HCT116 (cell line): Measurements from ENCODE around the gene EDEM1. TPM values are rescaled to one million over a fixed set of nuclear protein-coding genes. Genes with fewer than 3 reads are reported as not detected.

Experiments used
- ATAC-seq: fragments of 200-7000 bp; cut with Tn5 transposase; 2 replicates; pipeline ENCODE4 v1.9.1; 2020; ENCODE audit warnings: mild to moderate bottlenecking, moderate library complexity
- BruUV-seq: library from RNA; stranded (reverse); fragments of 400-500 nt; replicated peaks from 2 replicates; lab custom pipeline; 2021; lab: Mats Ljungman, UMichigan
- CTCF ChIA-PET: fragments of 300-600 bp; sonication (Branson Sonifier 250); formaldehyde crosslinking; loops from one replicate; lab custom pipeline; 2021; ENCODE audit warnings: antibody characterized with exemption; lab: Charles Lee
- POLR2A ChIA-PET: fragments of 300-600, 350-600 bp; sonication (Branson Sonifier 250); formaldehyde crosslinking; loops from one replicate; lab custom pipeline; 2021; ENCODE audit warnings: antibody characterized with exemption; lab: Charles Lee
- RAD21 ChIA-PET, 2 experiments: fragments of 300-600 bp; sonication (Branson Sonifier 250); formaldehyde crosslinking; loops; one replicate each; lab custom pipeline; 2023; ENCODE audit warnings: low total read pairs in 2 of 2; ENCODE audit not compliant: uncharacterized antibody in 2 of 2, unreplicated experiment in 2 of 2, low non-redundant PET in 1 of 2; lab: Charles Lee
- DNase-seq: peaks from one replicate; pipeline ENCODE4 v3.0.0-alpha.2; 2010; ENCODE audit warnings: low read depth, low spot score
- H2AFZ ChIP-seq: fragments of 200-600 bp; shearing (Covaris generic), sonication (generic); 2 replicates; pipeline ENCODE4 v1.6.1; 2017; ENCODE audit warnings: low read depth, mixed run types, mixed read lengths, antibody characterized with exemption, low read length; ENCODE audit not compliant: poor library complexity, severe bottlenecking
- H3K27ac ChIP-seq: 2 replicates; pipeline ENCODE4 v1.5.1; 2012; ENCODE audit warnings: low read depth, low read length
- H3K27me3 ChIP-seq: fragments of 200-600 bp; sonication (generic); 2 replicates; pipeline ENCODE4 v1.6.1; 2016; ENCODE audit warnings: mixed run types, low read length, mixed read lengths; ENCODE audit not compliant: insufficient read depth
- H3K36me3 ChIP-seq, 2 experiments: fragments of 200-500 bp in 1 of 2; fragments of 200-600 bp in 1 of 2; sonication (Bioruptor generic) in 1 of 2; sonication (generic) in 1 of 2; 2 replicates each; pipeline versions ENCODE4 v1.5.1 to v1.6.1; 2014 to 2016; ENCODE audit warnings: low read length in 2 of 2, inconsistent platforms in 1 of 2, mixed read lengths in 1 of 2, mixed run types in 1 of 2; ENCODE audit not compliant: insufficient read depth in 2 of 2, control insufficient read depth in 1 of 2
- H3K4me1 ChIP-seq, 2 experiments: fragments of 200-600 bp in 1 of 2; sonication (generic) in 1 of 2; 2 replicates each; pipeline versions ENCODE4 v1.5.1 to v1.6.1; 2012 to 2017; ENCODE audit warnings: low read length in 2 of 2, inconsistent platforms in 1 of 2, mild to moderate bottlenecking in 1 of 2, mixed read lengths in 1 of 2, mixed run types in 1 of 2, moderate library complexity in 1 of 2; ENCODE audit not compliant: insufficient read depth in 2 of 2, control insufficient read depth in 1 of 2
- H3K4me2 ChIP-seq: fragments of 200-600 bp; sonication (generic); 2 replicates; pipeline ENCODE4 v1.6.1; 2017; ENCODE audit warnings: mixed run types, low read length, mixed read lengths
- H3K4me3 ChIP-seq, 2 experiments: fragments of 200-600 bp in 1 of 2; sonication (generic) in 1 of 2; replicated peaks in 1 of 2; 2 replicates each; pipeline ENCODE4 v1.5.1; 2011 to 2016; ENCODE audit warnings: low read length in 2 of 2, control low read depth in 1 of 2, low read depth in 1 of 2, mild to moderate bottlenecking in 1 of 2, mixed read lengths in 1 of 2, mixed run types in 1 of 2
- H3K79me2 ChIP-seq: fragments of 200-600 bp; sonication (generic); 2 replicates; pipeline ENCODE4 v1.6.1; 2017; ENCODE audit warnings: mild to moderate bottlenecking, mixed run types, low read length, moderate library complexity, mixed read lengths; ENCODE audit not compliant: insufficient read depth
- H3K9ac ChIP-seq: fragments of 200-600 bp; sonication (generic); 2 replicates; pipeline ENCODE4 v1.6.1; 2016; ENCODE audit warnings: low read length, mixed read lengths
- H3K9me2 ChIP-seq: fragments of 200-600 bp; sonication (generic), shearing (Covaris generic); 2 replicates; pipeline ENCODE4 v1.6.1; 2017; ENCODE audit warnings: mixed run types, mild to moderate bottlenecking, moderate library complexity; ENCODE audit not compliant: insufficient read depth
- H3K9me3 ChIP-seq, 2 experiments: fragments of 200-500 bp in 1 of 2; fragments of 200-600 bp in 1 of 2; sonication (Bioruptor generic) in 1 of 2; sonication (generic) in 1 of 2; 2 replicates each; pipeline ENCODE4 v1.6.1; 2014 to 2017; ENCODE audit warnings: low read length in 2 of 2, mixed read lengths in 2 of 2, inconsistent platforms in 1 of 2, low read depth in 1 of 2, mild to moderate bottlenecking in 1 of 2, mixed run types in 1 of 2, moderate library complexity in 1 of 2; ENCODE audit not compliant: control insufficient read depth in 1 of 2, insufficient read depth in 1 of 2
- H4K20me1 ChIP-seq: fragments of 200-600 bp; sonication (generic), shearing (Covaris generic); 2 replicates; pipeline ENCODE4 v1.6.1; 2017; ENCODE audit warnings: mixed run types, mild to moderate bottlenecking, moderate library complexity; ENCODE audit not compliant: insufficient read depth
- ATF3 ChIP-seq: IDR thresholded peaks from 2 replicates; pipeline ENCODE4 v1.6.1; 2012
- CBX3 ChIP-seq: IDR thresholded peaks from 2 replicates; pipeline ENCODE4 v1.6.1; 2012; ENCODE audit warnings: low read depth
- CEBPB ChIP-seq: IDR thresholded peaks from 2 replicates; pipeline ENCODE4 v1.6.1; 2012; ENCODE audit warnings: low read depth
- EGR1 ChIP-seq: IDR thresholded peaks from 2 replicates; pipeline ENCODE4 v1.6.1; 2012; ENCODE audit warnings: low read depth
- ELF1 ChIP-seq: IDR thresholded peaks from 2 replicates; pipeline ENCODE4 v1.6.1; 2012; ENCODE audit warnings: low read depth, borderline replicate concordance
- EZH2 ChIP-seq: fragments of 200-600 bp; sonication (generic); IDR thresholded peaks from 2 replicates; pipeline ENCODE4 v1.6.1; 2017; ENCODE audit warnings: antibody characterized with exemption, mixed run types
- FOSL1 ChIP-seq: IDR thresholded peaks from 2 replicates; pipeline ENCODE4 v1.6.1; 2012; ENCODE audit warnings: low read depth
- JUND ChIP-seq: IDR thresholded peaks from 2 replicates; pipeline ENCODE4 v1.6.1; 2012
- MAX ChIP-seq: IDR thresholded peaks from 2 replicates; pipeline ENCODE4 v1.6.1; 2012
- POLR2A ChIP-seq: IDR thresholded peaks from 2 replicates; pipeline ENCODE4 v1.7.0; 2011; ENCODE audit warnings: borderline replicate concordance; ENCODE audit not compliant: insufficient read depth, insufficient read length; ENCODE audit errors: extremely low read depth
- POLR2AphosphoS5 ChIP-seq: IDR thresholded peaks from 2 replicates; pipeline ENCODE4 v1.6.1; 2011; ENCODE audit warnings: mild to moderate bottlenecking, low read depth, low read length, moderate library complexity
- RAD21 ChIP-seq: IDR thresholded peaks from 2 replicates; pipeline ENCODE4 v1.6.1; 2012; ENCODE audit warnings: low read depth, mild to moderate bottlenecking
- SIN3A ChIP-seq: IDR thresholded peaks from 2 replicates; pipeline ENCODE4 v1.6.1; 2012; ENCODE audit warnings: low read depth
- SP1 ChIP-seq: IDR thresholded peaks from 2 replicates; pipeline ENCODE4 v1.6.1; 2012; ENCODE audit warnings: low read depth
- SRF ChIP-seq: IDR thresholded peaks from 2 replicates; pipeline ENCODE4 v1.6.1; 2012; ENCODE audit warnings: low read depth
- TCF7L2 ChIP-seq: IDR thresholded peaks from 2 replicates; pipeline ENCODE4 v1.7.0; 2011; ENCODE audit warnings: borderline replicate concordance, inconsistent platforms; ENCODE audit not compliant: insufficient read depth, insufficient read length; ENCODE audit errors: extremely low read depth
- ZFX ChIP-seq: fragments of 450-650 bp; IDR thresholded peaks from 2 replicates; pipeline ENCODE4 v1.6.1; 2017
- ZNF274 ChIP-seq: fragments of 200-500 bp; sonication (Bioruptor generic); IDR thresholded peaks from 2 replicates; pipeline ENCODE4 v1.6.1; 2014; ENCODE audit warnings: mild to moderate bottlenecking, low read depth, low read length, inconsistent platforms
- intact Hi-C: fragments of 100-400 bp; cut with micrococcal nuclease; formaldehyde crosslinking; loops from 2 replicates; pipeline ENCODE4 v1.10.0; 2022
- total RNA-seq: library from RNA; stranded (reverse); gene quantifications from one replicate; pipeline ENCODE4 v1.2.1, GENCODE V29; 2021; ENCODE audit not compliant: unreplicated experiment
- TF ChIP-seq, protein P1 (sequence below): IDR thresholded peaks from 2 replicates; pipeline ENCODE4 v1.6.1; 2012; ENCODE audit warnings: low read depth
- TF ChIP-seq, protein P2 (sequence below): IDR thresholded peaks from 2 replicates; pipeline ENCODE4 v1.6.1; 2011; ENCODE audit warnings: mild to moderate bottlenecking, low read length, moderate library complexity; ENCODE audit not compliant: insufficient replicate concordance; ENCODE audit errors: extremely low read depth

EDEM1 gene
- total RNA-seq, 1 experiment from 2014 or later: 23.7 TPM

GRCh38 chr3:5267889-5268288 lies 80.4 kb downstream of the EDEM1 start:
- intact Hi-C loops: no loop called here
- Histone ChIP-seq H3K4me2 (no peak overlapping the region), H3K79me2 (no peaks in the 10 kb centered on the region), H3K27ac (no peak overlapping the region), H3K36me3 (no peaks in the 10 kb centered on the region), H3K9me3 (no peaks in the 10 kb centered on the region), H3K27me3 (no peaks in the 10 kb centered on the region), H2AFZ (no peak overlapping the region), H3K9me2 (no peaks in the 10 kb centered on the region), H3K4me3 (no peak overlapping the region), H3K4me1 (no peaks in the 10 kb centered on the region), H3K9ac (no peak overlapping the region), H4K20me1 (no peaks in the 10 kb centered on the region)
- no peak for ATAC-seq
- ChIA-PET RAD21 (no interaction called here), CTCF (no interaction called here), POLR2A (no interaction called here)
- no TSS peak for BruUV-seq
- DNase-seq: no peak
- TF ChIP-seq JUND (no peak), EZH2 (no peak), ZNF274 (no peak), POLR2AphosphoS5 (no peak), ELF1 (no peak), RAD21 (no peak), SP1 (no peak), CBX3 (no peak), CEBPB (no peak), SRF (no peak), MAX (no peak), ZFX (no peak), TCF7L2 (no peak), POLR2A (no peak), SIN3A (no peak), EGR1 (no peak), FOSL1 (no peak), ATF3 (no peak)
- TF ChIP-seq, protein P1, sequence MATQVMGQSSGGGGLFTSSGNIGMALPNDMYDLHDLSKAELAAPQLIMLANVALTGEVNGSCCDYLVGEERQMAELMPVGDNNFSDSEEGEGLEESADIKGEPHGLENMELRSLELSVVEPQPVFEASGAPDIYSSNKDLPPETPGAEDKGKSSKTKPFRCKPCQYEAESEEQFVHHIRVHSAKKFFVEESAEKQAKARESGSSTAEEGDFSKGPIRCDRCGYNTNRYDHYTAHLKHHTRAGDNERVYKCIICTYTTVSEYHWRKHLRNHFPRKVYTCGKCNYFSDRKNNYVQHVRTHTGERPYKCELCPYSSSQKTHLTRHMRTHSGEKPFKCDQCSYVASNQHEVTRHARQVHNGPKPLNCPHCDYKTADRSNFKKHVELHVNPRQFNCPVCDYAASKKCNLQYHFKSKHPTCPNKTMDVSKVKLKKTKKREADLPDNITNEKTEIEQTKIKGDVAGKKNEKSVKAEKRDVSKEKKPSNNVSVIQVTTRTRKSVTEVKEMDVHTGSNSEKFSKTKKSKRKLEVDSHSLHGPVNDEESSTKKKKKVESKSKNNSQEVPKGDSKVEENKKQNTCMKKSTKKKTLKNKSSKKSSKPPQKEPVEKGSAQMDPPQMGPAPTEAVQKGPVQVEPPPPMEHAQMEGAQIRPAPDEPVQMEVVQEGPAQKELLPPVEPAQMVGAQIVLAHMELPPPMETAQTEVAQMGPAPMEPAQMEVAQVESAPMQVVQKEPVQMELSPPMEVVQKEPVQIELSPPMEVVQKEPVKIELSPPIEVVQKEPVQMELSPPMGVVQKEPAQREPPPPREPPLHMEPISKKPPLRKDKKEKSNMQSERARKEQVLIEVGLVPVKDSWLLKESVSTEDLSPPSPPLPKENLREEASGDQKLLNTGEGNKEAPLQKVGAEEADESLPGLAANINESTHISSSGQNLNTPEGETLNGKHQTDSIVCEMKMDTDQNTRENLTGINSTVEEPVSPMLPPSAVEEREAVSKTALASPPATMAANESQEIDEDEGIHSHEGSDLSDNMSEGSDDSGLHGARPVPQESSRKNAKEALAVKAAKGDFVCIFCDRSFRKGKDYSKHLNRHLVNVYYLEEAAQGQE: no peak
- TF ChIP-seq, protein P2, sequence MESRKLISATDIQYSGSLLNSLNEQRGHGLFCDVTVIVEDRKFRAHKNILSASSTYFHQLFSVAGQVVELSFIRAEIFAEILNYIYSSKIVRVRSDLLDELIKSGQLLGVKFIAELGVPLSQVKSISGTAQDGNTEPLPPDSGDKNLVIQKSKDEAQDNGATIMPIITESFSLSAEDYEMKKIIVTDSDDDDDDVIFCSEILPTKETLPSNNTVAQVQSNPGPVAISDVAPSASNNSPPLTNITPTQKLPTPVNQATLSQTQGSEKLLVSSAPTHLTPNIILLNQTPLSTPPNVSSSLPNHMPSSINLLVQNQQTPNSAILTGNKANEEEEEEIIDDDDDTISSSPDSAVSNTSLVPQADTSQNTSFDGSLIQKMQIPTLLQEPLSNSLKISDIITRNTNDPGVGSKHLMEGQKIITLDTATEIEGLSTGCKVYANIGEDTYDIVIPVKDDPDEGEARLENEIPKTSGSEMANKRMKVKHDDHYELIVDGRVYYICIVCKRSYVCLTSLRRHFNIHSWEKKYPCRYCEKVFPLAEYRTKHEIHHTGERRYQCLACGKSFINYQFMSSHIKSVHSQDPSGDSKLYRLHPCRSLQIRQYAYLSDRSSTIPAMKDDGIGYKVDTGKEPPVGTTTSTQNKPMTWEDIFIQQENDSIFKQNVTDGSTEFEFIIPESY: no peak
